Prostate gland (tissue), 2 donors: Measurements from ENCODE around the gene HEPACAM. TPM values are rescaled to one million over a fixed set of nuclear protein-coding genes. Genes with fewer than 3 reads are reported as not detected.

Source experiments
- DNase-seq: peaks from one replicate; pipeline ENCODE4 v3.0.0-alpha.2; 2019; ENCODE audit warnings: low spot score
- H3K27ac ChIP-seq, 2 donors: fragments of 200-600 bp; sonication (generic); 2 replicates each; pipeline ENCODE4 v1.5.1; 2017 to 2019
- H3K27me3 ChIP-seq: fragments of 200-600 bp; sonication (generic); replicated peaks from 2 replicates; pipeline ENCODE4 v1.5.1; 2019; ENCODE audit not compliant: insufficient read depth
- H3K36me3 ChIP-seq, 2 donors: fragments of 200-600 bp; sonication (generic); 1 replicate in 1 of 2; 2 replicates in 1 of 2; pipeline versions ENCODE4 v1.5.1 to v1.8.1; 2017 to 2019
- H3K4me1 ChIP-seq: fragments of 200-600 bp; sonication (generic); replicated peaks from 2 replicates; pipeline ENCODE4 v1.5.1; 2019
- H3K4me3 ChIP-seq, 2 donors: fragments of 200-600 bp; sonication (generic); 2 replicates each; pipeline ENCODE4 v1.5.1; 2017 to 2019
- H3K9me3 ChIP-seq: fragments of 200-600 bp; sonication (generic); 2 replicates; pipeline ENCODE4 v1.5.1; 2017
- POLR2A ChIP-seq: fragments of 450-650 bp; IDR thresholded peaks from one replicate; pipeline ENCODE4 v1.6.1; 2016; ENCODE audit warnings: antibody characterized with exemption, mild to moderate bottlenecking
- POLR2AphosphoS5 ChIP-seq: sonication (generic); formaldehyde crosslinking; IDR thresholded peaks from one replicate; pipeline ENCODE4 v1.6.1; 2017; ENCODE audit warnings: antibody characterized with exemption
- WGBS: methylation state at CpG from one replicate; pipeline ENCODE4 v1.1.5; 2018; 5-methylcytosine and 5-hydroxymethylcytosine counted together
- intact Hi-C: fragments of 100-400 bp; cut with DNase I; formaldehyde crosslinking; loops from one replicate; pipeline ENCODE4 v1.14.2; 2022
- total RNA-seq, 2 donors: library from RNA; depleted of rRNA; stranded (reverse); fragments of >200 nt; gene quantifications; one replicate each; pipeline ENCODE4 v1.1.0, GENCODE V29; 2016
- TF ChIP-seq, protein P1 (sequence below), 4 experiments: fragments of 200-600 bp in 2 of 4; fragments of 450-650 bp in 2 of 4; sonication (generic) in 2 of 4; IDR thresholded peaks; 1 replicate in 3 of 4; 2 replicates in 1 of 4; pipeline ENCODE4 v1.5.1; 2016 to 2019; ENCODE audit warnings: antibody characterized with exemption in 4 of 4, mild to moderate bottlenecking in 2 of 4, moderate library complexity in 2 of 4

The HEPACAM gene
- total RNA-seq, 2 donors from 2014 or later: 0.27 TPM; not detected in 1

- H3K27ac ChIP-seq: peak overlapping the region in 1 of 2 donors; percentile 55
- no peak overlapping the region for H3K4me3 ChIP-seq
- intact Hi-C loops: no loop called here
- WGBS: 18% methylated on average over 5 of the region's 5 CpGs
- no peaks in the 10 kb centered on the region for H3K9me3 ChIP-seq
- H3K36me3 ChIP-seq: no peaks in the 10 kb centered on the region
- peak; percentile 41 for DNase-seq
- TF ChIP-seq POLR2AphosphoS5 (peak; percentile 51), POLR2A (no peak)
- TF ChIP-seq, protein P1, sequence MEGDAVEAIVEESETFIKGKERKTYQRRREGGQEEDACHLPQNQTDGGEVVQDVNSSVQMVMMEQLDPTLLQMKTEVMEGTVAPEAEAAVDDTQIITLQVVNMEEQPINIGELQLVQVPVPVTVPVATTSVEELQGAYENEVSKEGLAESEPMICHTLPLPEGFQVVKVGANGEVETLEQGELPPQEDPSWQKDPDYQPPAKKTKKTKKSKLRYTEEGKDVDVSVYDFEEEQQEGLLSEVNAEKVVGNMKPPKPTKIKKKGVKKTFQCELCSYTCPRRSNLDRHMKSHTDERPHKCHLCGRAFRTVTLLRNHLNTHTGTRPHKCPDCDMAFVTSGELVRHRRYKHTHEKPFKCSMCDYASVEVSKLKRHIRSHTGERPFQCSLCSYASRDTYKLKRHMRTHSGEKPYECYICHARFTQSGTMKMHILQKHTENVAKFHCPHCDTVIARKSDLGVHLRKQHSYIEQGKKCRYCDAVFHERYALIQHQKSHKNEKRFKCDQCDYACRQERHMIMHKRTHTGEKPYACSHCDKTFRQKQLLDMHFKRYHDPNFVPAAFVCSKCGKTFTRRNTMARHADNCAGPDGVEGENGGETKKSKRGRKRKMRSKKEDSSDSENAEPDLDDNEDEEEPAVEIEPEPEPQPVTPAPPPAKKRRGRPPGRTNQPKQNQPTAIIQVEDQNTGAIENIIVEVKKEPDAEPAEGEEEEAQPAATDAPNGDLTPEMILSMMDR (IDR thresholded peaks at IDR 0.05): peak in 3 of 4 experiments; percentile 49 to 85 (median 80)
- no peaks in the 10 kb centered on the region for H3K27me3 ChIP-seq
- peaks cover 7% of the 10 kb centered on the region for H3K4me1 ChIP-seq
Measured at GRCh38 chr11:124961972-124962609, 26.2 kb upstream of the HEPACAM start.

GRCh38 chr11:124955035-124955434 lies 19.2 kb upstream of the HEPACAM start:
- Histone ChIP-seq H3K27ac (no peak overlapping the region), H3K4me1 (no peaks in the 10 kb centered on the region), H3K4me3 (no peak overlapping the region), H3K27me3 (no peaks in the 10 kb centered on the region), H3K9me3 (no peaks in the 10 kb centered on the region), H3K36me3 (no peaks in the 10 kb centered on the region)
- TF ChIP-seq POLR2AphosphoS5 (no peak), POLR2A (no peak)
- TF ChIP-seq, protein P1 (IDR thresholded peaks at IDR 0.05): no peak
- intact Hi-C loops: loop anchor here (10.0 kb wide), 1 partner anchor 480 kb away; no protein-coding TSS in a partner anchor
- DNase-seq: no peak

DNA sequence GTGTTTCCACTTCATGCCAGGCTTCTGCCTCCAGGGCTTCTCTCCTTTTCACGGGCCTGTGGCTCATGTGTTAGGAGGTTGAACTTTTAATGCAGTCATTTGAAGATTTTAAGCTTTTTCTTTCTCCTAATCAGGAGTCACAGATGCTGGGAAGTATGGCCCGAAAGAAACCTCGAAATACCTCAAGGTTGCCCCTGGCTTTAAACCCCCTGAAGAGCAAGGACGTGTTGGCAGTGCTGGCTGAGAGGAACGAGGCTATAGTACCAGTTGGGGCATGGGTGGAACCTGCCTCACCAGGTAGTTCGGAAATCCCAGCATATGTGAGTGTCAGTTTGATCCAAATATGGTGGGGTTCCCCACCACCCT lies 18.7 kb upstream of the HEPACAM start:
- DNase-seq: no peak
- Histone ChIP-seq H3K4me1 (no peaks in the 10 kb centered on the region), H3K36me3 (no peaks in the 10 kb centered on the region), H3K9me3 (no peaks in the 10 kb centered on the region), H3K4me3 (peak overlapping the region; percentile 47 to 54), H3K27ac (peak overlapping the region; percentile 80), H3K27me3 (no peaks in the 10 kb centered on the region)
- intact Hi-C loops: loop anchor here (10.0 kb wide), 1 partner anchor 480 kb away; no protein-coding TSS in a partner anchor
- TF ChIP-seq POLR2AphosphoS5: no peak
- TF ChIP-seq, protein P1 (IDR thresholded peaks at IDR 0.05): no peak
- TF ChIP-seq POLR2A: no peak
- 27% methylated on average over 6 of the region's 6 CpGs for WGBS

GRCh38 chr11:124953753-124954589 lies 18.1 kb upstream of the HEPACAM start, which contains the start of gene CCDC15:
Gene CCDC15 (plus strand): TSS chr11:124954202. CDS start chr11:124954733, 531 bp downstream.
- 0% methylated on average over 46 of the region's 54 CpGs for WGBS
- peak within 1 kb of the TSS; percentile 80 for H3K27ac ChIP-seq
- H3K27me3 ChIP-seq: no peaks in the 10 kb centered on the region
- H3K36me3 ChIP-seq: no peaks in the 10 kb centered on the region
- H3K4me3 ChIP-seq: peak within 1 kb of the TSS; percentile 47 to 54
- TF ChIP-seq, protein P1 (IDR thresholded peaks at IDR 0.05): peak in 1 of 4 experiments; percentile 17
- TF ChIP-seq POLR2A: peak; percentile 77
- TF ChIP-seq POLR2AphosphoS5: peak; percentile 99
- peak; percentile 96 for DNase-seq
- intact Hi-C loops: loop anchor here (10.0 kb wide), 1 partner anchor 481 kb away; no protein-coding TSS in a partner anchor
- H3K4me1 ChIP-seq: no peaks in the 10 kb centered on the region
- no peaks in the 10 kb centered on the region for H3K9me3 ChIP-seq
